Smooth muscle cell (in vitro differentiated cells): Measurements from ENCODE around the gene PLSCR5. TPM values are rescaled to one million over a fixed set of nuclear protein-coding genes. Genes with fewer than 3 reads are reported as not detected.
A peak's percentile ranks its signal among the peaks of the same experiment; 100 is the strongest.

Source experiments
- DNase-seq: peaks from one replicate; lab custom pipeline; 2025; ENCODE audit not compliant: unreplicated experiment; lab: John Stamatoyannopoulos, UW
- H2AFZ ChIP-seq: fragments of 200-600 bp; sonication (generic); 2 replicates; pipeline ENCODE4 v1.6.0; 2016; ENCODE audit warnings: antibody characterized with exemption, low read depth, mild to moderate bottlenecking
- H3F3A ChIP-seq: fragments of 200-600 bp; sonication (generic); 2 replicates; pipeline ENCODE4 v1.6.0; 2017; ENCODE audit warnings: antibody characterized with exemption, low read depth
- H3K27ac ChIP-seq: fragments of 200-600 bp; sonication (generic); 2 replicates; pipeline ENCODE4 v1.5.1; 2016; ENCODE audit warnings: low read depth, mild to moderate bottlenecking
- H3K27me3 ChIP-seq: fragments of 200-600 bp; sonication (generic); 2 replicates; pipeline ENCODE4 v1.6.1; 2016; ENCODE audit warnings: low read depth, mild to moderate bottlenecking
- H3K36me3 ChIP-seq: fragments of 200-600 bp; sonication (generic); 2 replicates; pipeline ENCODE4 v1.5.1; 2016; ENCODE audit warnings: low read depth
- H3K4me1 ChIP-seq: fragments of 200-600 bp; sonication (generic); 2 replicates; pipeline ENCODE4 v1.5.1; 2016; ENCODE audit warnings: low read depth
- H3K4me2 ChIP-seq: fragments of 200-600 bp; sonication (generic); 2 replicates; pipeline ENCODE4 v1.6.0; 2016; ENCODE audit warnings: mild to moderate bottlenecking
- H3K4me3 ChIP-seq: fragments of 200-600 bp; sonication (generic); 2 replicates; pipeline ENCODE4 v1.5.1; 2016; ENCODE audit warnings: mild to moderate bottlenecking
- H3K79me2 ChIP-seq: fragments of 200-600 bp; sonication (generic); 2 replicates; pipeline ENCODE4 v1.6.0; 2016; ENCODE audit warnings: low read depth, mild to moderate bottlenecking
- H3K9ac ChIP-seq: fragments of 200-600 bp; sonication (generic); 2 replicates; pipeline ENCODE4 v1.6.0; 2016; ENCODE audit warnings: low read depth
- H3K9me3 ChIP-seq: fragments of 200-600 bp; sonication (generic); replicated peaks from 2 replicates; pipeline ENCODE4 v1.5.1; 2016; ENCODE audit warnings: low read depth
- H4K20me1 ChIP-seq: fragments of 200-600 bp; sonication (generic); 2 replicates; pipeline ENCODE4 v1.6.0; 2016; ENCODE audit warnings: low read depth
- CTCF ChIP-seq: fragments of 200-600 bp; sonication (generic); IDR thresholded peaks from 2 replicates; pipeline ENCODE4 v1.5.1; 2017; ENCODE audit warnings: borderline replicate concordance, mild to moderate bottlenecking, antibody characterized with exemption; ENCODE audit not compliant: insufficient read depth, poor library complexity, severe bottlenecking
- WGBS: methylation state at CpG from one replicate; pipeline ENCODE4 v1.1.7; 2016; ENCODE audit warnings: low lambda C conversion rate; 5-methylcytosine and 5-hydroxymethylcytosine counted together
- polyA plus RNA-seq: library from polyadenylated mRNA; unstranded; fragments of >200 nt; fragmentation: Nextera tagmentation; extraction: Ambion mirVana; gene quantifications from 2 replicates; pipeline ENCODE4 v1.2.1, GENCODE V29; 2016
- total RNA-seq: library from RNA; depleted of rRNA; stranded (reverse); fragments of >200 nt; gene quantifications from 2 replicates; pipeline ENCODE4 v1.2.3, GENCODE V29; 2014

Gene PLSCR5
- total and polyA plus RNA-seq, 2 experiments from 2014 or later, result 0.49 TPM; not detected in 1

- Histone ChIP-seq H2AFZ (no peak overlapping the region), H3K27me3 (no peaks in the 10 kb centered on the region), H3K79me2 (peaks cover 52% of the 10 kb centered on the region), H3K4me2 (peak overlapping the region; percentile 96), H3K9ac (no peak overlapping the region), H3K4me3 (peak overlapping the region; percentile 75), H3K9me3 (no peaks in the 10 kb centered on the region), H3F3A (no peaks in the 10 kb centered on the region), H4K20me1 (no peaks in the 10 kb centered on the region), H3K27ac (peak overlapping the region; percentile 25), H3K36me3 (no peaks in the 10 kb centered on the region), H3K4me1 (peaks cover 5% of the 10 kb centered on the region)
- no peak for DNase-seq
- TF ChIP-seq CTCF, result no peak
- 48% methylated on average over 2 of the region's 2 CpGs for WGBS
These were observed 63.0 kb downstream of the PLSCR5 start for GRCh38 chr3:146542179-146542578.

- no peak overlapping the region for H3K4me2 ChIP-seq
- H4K20me1 ChIP-seq, result no peaks in the 10 kb centered on the region
- H3K4me3 ChIP-seq, result no peak overlapping the region
- DNase-seq, result no peak
- no peak overlapping the region for H2AFZ ChIP-seq
- H3K4me1 ChIP-seq, result peaks cover 9% of the 10 kb centered on the region
- no peak overlapping the region for H3K9ac ChIP-seq
- no peak for TF ChIP-seq CTCF
- peaks cover 52% of the 10 kb centered on the region for H3K79me2 ChIP-seq
- 92% methylated on average over 1 of the region's 1 CpG for WGBS
- H3K9me3 ChIP-seq, result no peaks in the 10 kb centered on the region
- H3K27ac ChIP-seq, result peak overlapping the region; percentile 14
- peaks cover 3% of the 10 kb centered on the region for H3F3A ChIP-seq
- no peaks in the 10 kb centered on the region for H3K36me3 ChIP-seq
- no peaks in the 10 kb centered on the region for H3K27me3 ChIP-seq
These were observed 64.2 kb downstream of the PLSCR5 start for GRCh38 chr3:146540978-146541377.

GRCh38 chr3:146540236-146540635, 64.9 kb downstream of the PLSCR5 start:
- no peaks in the 10 kb centered on the region for H3K9me3 ChIP-seq
- H3K27me3 ChIP-seq, result no peaks in the 10 kb centered on the region
- TF ChIP-seq CTCF, result no peak
- no peak overlapping the region for H3K9ac ChIP-seq
- H2AFZ ChIP-seq, result no peak overlapping the region
- H3K79me2 ChIP-seq, result peaks cover 57% of the 10 kb centered on the region
- H3K4me3 ChIP-seq, result no peak overlapping the region
- H3K4me1 ChIP-seq, result peaks cover 9% of the 10 kb centered on the region
- H4K20me1 ChIP-seq, result no peaks in the 10 kb centered on the region
- WGBS, result 79% methylated on average over 1 of the region's 1 CpG
- no peaks in the 10 kb centered on the region for H3K36me3 ChIP-seq
- H3K4me2 ChIP-seq, result no peak overlapping the region
- DNase-seq, result no peak
- H3K27ac ChIP-seq, result peak overlapping the region; percentile 14
- peaks cover 3% of the 10 kb centered on the region for H3F3A ChIP-seq

- H4K20me1 ChIP-seq, result no peaks in the 10 kb centered on the region
- no peak overlapping the region for H2AFZ ChIP-seq
- no peak overlapping the region for H3K27ac ChIP-seq
- H3K4me1 ChIP-seq, result peaks cover 9% of the 10 kb centered on the region
- no peaks in the 10 kb centered on the region for H3K27me3 ChIP-seq
- H3F3A ChIP-seq, result peaks cover 3% of the 10 kb centered on the region
- WGBS, result 95% methylated on average over 3 of the region's 3 CpGs
- DNase-seq, result no peak
- no peak overlapping the region for H3K4me2 ChIP-seq
- H3K9me3 ChIP-seq, result no peaks in the 10 kb centered on the region
- no peak overlapping the region for H3K4me3 ChIP-seq
- H3K36me3 ChIP-seq, result no peaks in the 10 kb centered on the region
- H3K9ac ChIP-seq, result no peak overlapping the region
- no peak for TF ChIP-seq CTCF
- H3K79me2 ChIP-seq, result peaks cover 62% of the 10 kb centered on the region
These were observed 65.8 kb downstream of the PLSCR5 start for GRCh38 chr3:146539315-146539714.
